Measurements from ENCODE around the gene LFNG.
"Not testable (repeated sequence)": the region's sequence is repeated elsewhere in the genome, so short reads cannot be mapped to it uniquely, and the experiment has no call there.

LFNG gene

DNA sequence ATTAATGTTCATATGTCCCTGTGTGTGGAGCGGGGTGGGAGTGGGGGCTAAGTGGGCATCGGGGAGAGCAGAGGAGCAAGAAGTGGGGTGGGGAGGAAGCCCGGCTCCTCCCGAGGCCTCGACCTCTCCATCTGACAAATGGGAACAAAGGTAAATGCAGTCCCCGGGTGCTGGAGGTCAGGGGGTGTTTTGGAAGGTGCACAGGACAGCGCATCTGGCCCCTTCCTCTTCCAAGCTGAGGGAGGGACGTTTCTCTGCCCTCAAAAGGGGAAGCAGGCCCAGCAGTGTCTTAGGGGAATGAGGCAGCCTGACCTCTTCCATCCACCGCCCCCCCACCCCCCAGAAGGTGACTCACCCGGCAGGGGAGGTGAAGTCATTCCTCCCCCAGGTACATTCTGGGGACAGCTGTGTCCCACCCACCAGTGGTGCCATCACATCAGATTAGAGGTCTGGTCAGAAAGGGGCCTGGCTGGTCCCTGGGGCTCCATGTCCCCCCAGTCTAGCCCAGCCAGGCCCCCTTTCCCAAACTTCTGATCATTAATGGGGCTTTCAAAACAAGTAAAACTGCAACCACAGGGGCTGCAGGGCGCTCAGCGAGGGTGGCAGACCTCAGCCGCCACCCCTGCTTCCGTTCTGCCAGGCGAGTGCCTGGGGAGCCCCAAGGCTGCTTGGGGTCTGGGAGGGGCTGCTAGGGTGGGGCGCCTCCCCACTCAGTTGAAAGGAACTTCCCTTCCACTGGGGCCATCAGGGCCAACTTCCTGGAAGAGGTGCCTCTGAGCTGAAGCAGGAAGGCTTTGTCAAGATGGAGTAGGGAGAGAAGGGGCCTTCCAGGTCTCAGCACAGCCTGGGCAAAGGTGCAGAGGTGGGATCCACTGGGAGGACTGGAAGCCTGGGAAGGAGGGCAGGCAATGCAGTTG is 10.8 kb downstream of the LFNG start:
- DNase-seq (ENCODE audit: low spot score) = no peak

DNA sequence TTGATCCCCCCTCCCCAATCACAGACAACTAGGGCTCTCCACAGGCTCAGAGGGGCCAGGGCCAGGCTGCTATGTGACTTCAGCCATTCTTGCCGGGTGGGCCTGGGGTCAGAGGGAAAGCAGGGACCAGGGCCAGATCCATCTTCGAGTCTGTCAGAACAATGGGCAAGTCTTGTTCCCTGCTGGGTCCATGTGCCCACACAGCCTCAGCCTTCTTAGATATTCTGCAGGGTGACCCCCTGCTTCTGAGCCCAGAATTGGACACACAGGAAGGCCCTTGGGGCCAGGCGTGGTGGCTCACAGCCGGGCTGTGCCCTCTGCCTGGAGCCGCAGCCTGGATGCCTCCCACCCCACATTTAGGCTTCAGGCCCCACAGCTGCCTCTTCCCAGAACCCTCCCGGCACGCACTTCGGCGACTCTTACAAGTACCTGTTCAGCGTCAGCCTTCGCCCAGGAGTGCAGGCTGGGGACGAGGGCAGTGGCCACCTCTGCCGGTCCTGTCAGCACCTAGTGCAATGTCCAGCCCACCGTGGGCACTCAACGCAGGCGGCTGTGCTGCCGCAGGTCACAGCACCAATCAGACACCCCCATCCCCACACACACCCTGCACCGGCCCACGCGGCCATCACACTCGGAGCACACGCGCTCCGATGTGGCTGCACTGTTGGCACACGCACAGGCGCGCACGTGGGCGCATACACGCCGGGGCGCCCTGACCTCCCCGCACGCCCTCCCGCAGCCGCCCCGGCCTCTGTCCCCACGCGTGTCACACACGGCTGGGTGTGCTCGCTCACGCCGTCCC is 11.6 kb downstream of the LFNG start:
- DNase-seq (ENCODE audit: low spot score) = not testable (repeated sequence)

DNA sequence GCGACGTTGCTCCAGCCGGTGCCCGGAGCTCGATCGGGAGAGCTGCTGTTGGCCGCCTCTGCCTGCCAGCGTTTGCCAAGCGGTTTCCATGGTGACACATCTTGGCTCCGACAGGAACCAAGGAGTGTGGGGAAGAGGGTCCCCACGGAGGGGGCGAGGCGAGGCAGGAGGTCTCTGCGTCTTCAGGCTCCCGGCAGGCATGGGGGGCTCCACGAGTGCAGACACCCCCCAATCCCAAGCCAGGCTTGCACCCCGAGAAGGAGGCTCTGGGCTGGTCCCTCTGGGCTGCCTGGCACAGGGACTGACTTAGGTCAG is 12.2 kb downstream of the LFNG start:
- DNase-seq (ENCODE audit: low spot score) = not testable (repeated sequence)

DNA sequence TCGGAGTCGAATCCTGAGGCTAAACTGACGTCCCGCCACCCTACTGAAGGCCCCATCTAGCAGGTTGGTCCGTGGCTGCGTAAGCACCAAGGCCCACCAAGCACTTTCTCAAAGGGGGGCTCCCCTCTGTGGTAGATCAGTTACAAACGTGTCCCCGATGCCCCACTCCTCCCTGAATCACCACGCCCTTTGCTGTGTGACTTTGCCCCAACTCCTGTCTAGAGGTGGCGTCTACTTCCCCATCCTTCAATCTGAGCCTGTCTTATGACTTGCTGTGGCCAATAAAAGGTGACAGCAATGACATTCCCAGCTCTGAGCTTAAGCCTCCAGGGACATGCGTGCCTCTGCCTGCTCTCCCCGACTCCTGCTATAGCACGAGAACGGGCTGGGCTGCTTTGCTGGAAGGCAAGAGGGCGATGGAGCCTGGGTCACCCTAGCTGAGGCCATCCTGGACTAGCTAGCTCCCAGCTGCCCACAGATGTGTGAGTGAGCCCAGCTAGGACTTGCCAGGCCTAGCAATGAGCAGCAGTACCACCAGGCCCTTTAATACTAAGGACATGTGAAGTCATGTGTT is 12.7 kb downstream of the LFNG start:
- DNase-seq (ENCODE audit: low spot score) = not testable (repeated sequence)

DNA sequence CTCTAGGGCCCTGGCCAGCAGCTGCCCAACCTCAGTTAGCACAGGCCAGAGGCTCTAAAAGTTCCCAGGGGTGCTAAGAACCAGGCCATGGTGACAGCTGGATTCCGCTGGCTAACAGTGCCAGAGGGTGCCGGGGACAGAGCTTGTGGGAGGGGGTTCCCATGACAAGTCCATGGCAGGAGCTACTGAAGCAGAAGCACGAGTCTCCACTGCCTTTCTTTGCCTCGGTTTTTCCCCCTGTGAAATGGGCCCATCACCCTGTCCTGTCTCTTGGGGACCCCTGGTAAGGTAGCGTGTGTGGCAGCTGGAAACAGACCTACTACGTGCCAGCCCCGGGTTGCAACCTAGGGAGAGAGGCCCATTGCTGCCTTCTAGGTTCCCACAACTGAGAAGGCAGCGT is 13.2 kb downstream of the LFNG start:
- not testable (repeated sequence) for DNase-seq (ENCODE audit: low spot score)

DNA sequence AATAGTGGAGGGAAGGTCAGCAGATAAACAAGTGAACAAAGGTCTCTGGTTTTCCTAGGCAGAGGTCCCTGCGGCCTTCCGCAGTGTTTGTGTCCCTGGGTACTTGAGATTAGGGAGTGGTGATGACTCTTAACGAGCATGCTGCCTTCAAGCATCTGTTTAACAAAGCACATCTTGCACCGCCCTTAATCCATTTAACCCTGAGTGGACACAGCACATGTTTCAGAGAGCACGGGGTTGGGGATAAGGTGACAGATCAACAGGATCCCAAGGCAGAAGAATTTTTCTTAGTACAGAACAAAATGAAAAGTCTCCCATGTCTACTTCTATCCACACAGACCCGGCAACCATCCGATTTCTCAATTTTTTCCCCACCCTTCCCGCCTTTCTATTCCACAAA is 14.0 kb downstream of the LFNG start:
- not testable (repeated sequence) for DNase-seq (ENCODE audit: low spot score)

DNA sequence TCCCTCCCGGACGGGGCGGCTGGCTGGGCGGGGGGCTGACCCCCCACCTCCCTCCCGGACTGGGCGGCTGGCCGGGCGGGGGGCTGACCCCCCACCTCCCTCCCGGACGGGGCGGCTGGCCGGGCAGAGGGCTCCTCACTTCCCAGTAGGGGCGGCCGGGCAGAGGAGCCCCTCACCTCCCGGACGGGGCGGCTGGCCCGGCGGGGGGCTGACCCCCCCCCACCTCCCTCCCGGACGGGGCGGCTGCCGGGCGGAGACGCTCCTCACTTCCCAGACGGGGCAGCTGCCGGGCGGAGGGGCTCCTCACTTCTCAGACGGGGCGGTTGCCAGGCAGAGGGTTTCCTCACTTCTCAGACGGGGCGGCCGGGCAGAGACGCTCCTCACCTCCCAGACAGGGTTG is 14.6 kb downstream of the LFNG start:
- DNase-seq (ENCODE audit: low spot score) = not testable (repeated sequence)

DNA sequence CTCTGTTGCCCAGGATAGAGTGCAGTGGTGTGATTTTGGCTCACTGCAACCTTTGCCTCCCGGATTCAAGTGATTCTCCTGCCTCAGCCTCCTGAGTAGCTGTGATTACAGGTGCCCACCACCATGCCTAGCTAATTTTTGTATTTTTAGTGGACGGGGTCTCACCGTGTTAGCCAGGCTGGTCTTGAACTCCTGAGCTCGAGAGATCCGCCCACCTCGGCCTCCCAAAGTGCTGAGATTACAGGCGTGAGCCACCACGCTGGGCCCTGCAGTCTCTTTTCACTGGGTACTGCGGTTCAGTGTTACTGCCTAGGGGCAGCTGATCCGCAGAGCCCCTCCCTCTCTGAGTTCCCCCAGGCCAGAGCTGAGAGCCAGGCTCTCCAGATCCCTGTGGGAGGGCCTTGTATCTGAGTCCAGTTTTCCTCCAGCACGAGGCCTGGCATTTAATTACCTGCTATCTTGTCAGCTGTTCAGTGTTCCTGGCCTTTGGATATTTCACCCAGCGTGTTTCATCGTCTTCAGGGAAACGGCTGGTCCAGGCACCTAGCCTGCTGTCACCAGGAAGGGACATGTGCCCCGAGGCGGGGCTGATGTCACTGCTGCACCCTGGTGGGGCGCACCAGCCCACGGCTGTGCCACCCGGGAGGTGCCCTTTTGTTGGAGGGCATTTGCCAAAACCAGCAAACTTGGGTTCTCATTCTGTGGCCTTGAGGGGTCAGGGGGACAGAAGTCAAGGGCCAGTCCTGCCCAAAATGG is 16.5 kb downstream of the LFNG start:
- DNase-seq (ENCODE audit: low spot score) = not testable (repeated sequence)

DNA sequence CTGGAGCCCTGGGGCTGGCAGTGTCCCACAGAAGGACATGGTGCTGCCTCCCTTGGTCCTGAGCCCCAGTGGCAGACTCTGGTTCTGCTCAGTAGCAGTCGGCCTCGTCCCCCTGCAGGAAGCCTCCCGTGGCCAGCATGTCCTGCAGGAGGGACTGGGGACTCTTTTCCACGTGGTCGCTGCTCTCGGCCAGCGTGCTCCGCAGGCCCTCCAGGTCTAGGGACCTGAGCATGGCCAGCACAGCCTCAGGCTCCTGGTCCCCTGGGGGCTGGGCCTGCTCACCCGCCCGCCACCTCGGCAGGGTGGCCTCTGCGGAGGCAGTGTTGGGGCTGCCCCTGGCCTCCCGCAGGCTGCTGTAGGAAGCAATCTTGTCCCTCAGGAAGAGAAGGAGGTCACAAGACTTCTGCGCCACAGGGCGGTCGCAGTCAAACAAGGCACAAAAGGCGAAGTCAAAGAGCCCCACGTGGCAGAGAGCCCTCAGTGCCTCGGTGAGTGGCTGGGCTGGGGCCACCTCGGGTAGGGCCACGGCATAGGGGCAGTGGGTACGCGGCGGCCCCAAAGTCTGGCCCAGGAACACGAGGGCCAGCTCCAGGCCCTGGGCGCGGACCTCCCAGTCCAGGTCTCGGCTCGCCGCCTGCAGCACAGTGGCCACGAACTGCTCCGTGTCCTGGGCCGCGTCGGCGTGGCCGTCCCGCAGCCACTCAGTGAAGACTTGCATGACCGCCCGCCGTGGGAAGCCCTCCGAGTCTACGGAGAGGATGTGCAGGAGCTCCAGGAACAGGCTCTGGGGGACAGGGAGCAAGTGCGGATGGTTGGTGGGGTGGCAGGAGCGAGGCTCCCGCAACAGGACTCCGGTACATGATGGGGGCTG is 18.6 kb downstream of the LFNG start:
- peak; percentile 10 for DNase-seq (ENCODE audit: low spot score)

DNA sequence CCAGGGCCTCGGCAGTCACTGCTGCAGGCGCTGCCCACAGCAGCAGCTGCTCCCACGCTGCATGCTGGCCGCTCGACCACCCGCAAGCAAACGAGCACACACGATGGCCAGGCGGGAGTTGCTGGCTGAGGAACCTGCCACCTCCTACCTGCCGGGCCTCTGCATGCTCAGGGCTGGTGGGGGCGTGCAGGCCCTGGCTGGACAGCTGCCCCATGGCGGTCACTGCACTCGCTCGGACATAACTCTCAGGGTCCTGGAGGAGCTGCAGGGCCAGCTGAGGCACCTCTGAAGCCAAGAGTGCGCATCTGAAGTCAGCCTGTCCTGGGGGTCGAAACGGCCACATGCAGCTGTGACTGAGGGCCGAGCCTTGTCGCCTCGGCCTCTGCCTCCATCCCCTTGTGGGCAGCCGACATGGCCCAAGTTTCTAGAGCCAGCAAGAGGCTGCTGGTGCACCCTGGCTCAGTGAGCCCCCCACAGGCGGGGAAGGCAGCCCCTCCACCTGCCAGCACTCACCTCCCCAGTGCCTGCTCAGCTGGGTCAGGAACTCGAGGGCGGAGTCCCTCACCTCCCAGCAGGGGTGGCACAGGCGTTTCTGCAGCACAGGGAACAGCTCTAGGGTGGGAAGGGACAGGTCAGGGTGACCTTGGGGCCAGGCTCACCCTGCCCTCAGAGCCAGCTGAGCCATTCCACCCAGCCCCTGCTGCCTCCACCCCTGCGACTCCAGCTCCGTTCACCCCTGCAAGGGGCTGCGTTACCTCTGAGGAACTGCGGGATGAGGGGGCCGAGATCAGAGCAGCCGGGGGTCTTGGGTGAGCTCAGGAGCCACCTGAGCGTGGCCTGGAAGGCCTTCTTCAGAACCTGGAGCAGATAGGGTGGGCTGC is 19.7 kb downstream of the LFNG start:
- peak; percentile 11 for DNase-seq (ENCODE audit: low spot score)

DNA sequence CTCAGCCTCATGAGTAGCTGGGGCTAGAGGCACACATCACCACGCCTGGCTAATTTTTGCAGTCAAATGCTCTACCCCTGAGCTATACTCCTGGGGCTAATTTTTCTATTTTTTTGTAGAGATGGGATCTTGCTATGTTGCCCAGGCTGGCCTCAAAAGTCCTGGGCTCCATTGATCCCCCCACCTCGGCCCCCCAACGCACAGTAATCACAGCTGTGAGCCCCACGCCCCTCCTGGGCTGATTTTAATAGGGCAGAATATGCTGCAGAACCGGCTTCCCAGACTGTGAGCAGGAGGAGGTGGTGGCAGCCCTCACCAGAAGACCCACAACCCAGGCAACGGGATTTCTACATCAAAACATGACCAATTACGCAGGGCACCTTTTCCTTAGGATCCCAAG is 20.6 kb downstream of the LFNG start:
- no peak for DNase-seq (ENCODE audit: low spot score)

DNA sequence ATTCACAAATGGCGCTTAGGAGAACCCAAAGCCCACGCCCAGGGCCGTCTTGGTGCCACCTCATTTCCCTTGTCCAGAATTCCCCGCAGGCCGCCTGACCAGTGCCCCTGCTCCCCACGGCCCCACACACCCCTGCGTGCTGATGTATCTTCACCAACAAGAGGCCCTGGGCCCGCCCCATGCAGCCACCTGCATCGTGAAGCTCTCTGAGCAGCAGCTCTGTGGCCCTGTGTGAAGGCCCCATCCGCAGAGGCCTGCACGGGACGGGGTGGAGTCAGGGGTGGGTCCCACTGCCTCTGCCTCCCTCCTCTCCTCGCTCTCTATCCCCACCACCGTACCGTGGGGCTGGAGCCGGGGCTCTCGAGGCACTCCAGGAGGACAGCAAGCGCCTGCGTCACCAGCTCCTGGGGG is 21.1 kb downstream of the LFNG start:
- DNase-seq (ENCODE audit: low spot score) = no peak

DNA sequence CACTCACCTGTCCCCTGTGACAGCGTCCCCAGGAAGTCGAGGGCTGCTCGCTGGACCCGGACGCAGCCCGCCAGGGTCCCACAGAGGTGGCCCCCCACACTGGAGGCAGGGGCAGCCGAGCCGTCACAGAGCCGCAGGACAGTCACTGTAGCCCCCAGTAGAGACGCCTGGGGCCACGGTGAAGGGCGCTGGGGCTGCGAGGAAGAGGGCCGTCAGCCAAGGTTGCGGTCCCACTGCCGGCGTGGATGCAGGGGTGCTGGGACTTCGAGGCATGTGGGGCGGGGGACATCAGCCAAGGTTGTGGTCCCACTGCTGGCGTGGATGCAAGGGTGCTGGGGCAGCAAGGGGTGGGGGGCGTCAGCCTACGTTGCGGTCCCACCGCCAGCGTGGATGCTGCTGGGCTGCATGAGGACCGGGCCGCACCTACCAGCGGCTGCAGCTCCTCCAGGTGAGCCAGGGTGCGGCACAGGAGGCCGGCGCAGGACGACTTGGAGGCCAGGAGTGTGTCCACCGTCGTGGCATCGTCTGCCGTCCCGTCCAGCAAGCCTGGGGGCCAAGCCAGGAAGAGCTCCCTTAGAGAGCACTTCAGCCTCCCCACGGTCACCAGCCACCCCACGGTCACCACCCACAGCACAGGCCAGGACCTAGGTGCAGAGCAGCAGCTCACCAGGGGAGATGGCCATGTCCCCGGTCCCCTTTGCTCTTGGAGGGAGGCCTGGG is 21.9 kb downstream of the LFNG start:
- DNase-seq (ENCODE audit: low spot score) = peak; percentile 23

DNA sequence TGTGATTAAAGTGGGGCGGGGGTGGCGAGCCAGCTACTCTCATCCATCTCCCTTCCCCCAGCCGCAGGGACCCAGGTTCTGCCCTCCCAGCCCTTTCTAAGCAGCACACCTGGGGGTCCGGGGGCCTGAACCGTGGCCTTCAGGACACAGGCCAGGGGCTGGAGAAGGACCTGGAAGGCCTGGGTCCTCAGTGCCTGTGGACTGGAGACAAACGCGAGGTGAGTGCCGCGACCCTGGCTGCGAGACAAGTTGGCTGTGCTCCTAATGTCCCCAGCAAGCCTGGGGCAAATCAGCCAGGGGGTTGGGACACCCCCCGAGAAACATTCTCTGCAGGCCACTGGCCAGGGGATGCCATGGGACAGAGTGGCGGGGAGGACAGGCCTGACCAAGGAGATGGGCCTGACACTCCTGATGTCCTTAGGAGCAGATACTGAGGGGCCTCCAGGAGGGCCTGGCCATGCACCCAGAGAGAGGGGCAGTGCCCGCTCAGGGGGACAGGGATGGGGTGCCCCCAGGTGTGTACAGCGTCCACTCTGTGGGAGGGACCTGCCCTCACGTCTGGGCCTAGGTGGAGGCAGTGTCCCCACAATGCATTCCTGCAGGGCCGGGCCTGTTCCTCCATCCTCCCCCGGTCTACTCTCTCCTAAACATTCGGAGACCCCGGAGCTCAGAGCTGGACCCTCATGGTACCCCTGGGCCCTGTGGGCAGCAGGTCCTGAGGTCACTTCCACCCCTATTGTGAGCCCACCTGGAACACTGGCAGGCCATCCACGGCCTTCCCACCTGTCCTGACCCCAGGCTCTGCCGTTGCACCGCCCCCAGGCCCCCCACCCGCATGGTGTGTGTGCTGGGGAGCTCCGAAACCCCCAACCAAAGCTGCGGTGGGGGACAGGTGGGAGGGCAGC is 22.7 kb downstream of the LFNG start:
- DNase-seq (ENCODE audit: low spot score) = peak; percentile 7

DNA sequence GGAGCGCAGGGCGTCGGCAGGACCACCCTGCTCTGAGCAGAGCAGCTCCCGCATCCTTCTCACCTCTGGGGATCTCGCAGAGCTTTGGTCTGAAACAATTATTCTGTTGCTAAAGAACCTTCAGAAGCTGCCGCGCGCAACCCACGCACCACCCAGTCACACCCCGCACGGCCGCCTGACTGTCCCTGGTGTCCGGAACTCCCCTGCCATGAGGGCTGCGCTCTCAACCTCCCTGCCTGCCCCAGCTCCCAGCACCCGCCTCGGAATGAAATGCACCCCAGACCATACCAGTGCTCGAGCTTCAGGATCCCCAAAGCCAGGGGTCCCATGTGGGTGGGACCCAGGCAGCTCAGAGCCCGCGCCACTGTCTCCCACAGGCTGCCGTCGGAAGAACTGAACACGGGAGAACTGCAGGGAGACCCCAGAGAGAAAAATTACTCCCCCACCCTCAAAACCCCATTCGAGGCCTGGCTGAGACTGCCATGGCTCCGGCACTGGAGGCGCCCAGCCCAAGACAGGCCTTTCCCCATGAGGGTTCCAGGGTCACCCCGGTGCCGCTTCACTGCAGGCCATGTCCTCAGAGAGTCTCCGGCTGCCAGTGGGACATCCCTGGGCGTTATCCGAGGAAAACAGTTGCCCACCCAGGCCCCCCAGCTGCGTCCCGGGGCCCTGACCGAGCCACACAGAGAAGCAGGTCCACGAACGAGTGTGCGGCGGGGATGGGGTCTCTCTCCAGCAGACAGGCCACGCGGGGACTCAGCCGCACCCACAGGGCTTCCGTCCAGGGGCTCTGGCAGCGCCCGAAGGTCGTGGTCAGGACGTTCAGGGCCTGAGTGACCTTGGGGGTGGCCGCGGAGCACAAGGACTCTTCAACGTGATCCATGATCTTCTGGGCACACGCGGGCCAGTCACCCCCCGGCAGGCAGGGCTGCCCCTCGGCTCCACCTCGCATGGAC is 23.6 kb downstream of the LFNG start:
- peak; percentile 8 for DNase-seq (ENCODE audit: low spot score)

DNA sequence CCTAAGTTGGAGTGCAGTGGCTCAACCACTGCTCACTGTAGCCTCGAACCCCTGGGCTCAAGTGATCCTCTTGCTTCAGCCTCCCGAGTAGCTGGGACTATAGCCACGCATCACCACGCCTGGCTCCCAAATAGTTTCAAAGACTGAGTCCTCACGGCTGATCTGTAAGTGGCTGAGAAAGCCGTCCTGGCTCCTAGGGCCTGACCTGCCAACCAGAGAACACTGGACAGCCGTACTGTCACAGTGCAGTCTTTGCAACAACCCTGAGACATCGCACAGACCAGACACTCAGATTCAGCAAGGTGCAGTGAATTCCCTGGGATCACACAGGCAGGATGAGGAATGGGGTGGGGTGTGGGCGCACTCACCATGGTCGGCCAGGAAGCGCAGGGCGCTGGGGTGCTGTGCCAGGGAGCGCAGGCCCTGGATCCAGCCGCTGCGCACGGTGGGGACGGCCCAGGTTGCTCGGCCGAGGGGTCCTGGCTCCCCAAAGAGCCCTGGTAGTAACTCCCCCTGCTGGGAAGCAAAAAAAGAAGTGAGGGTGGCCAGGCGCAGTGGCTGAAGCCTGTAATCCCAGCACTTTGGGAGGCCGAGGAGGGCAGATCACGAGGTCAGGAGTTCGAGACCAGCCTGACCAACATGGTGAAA is 25.1 kb downstream of the LFNG start:
- peak; percentile 23 for DNase-seq (ENCODE audit: low spot score)

Measured in iPS-NIHi11 (cell line).